AG09309 (cell line): ENCODE measurements around the gene DNTT.
"Not testable (repeated sequence)": the region's sequence is repeated elsewhere in the genome, so short reads cannot be mapped to it uniquely, and the experiment has no call there.

ENCODE experiments used
- DNase-seq: peaks from one replicate; pipeline ENCODE4 v3.0.0-alpha.2; 2010; ENCODE audit warnings: low read depth
- H3K4me3 ChIP-seq: 2 replicates; pipeline ENCODE4 v1.5.1; 2011; ENCODE audit warnings: mild to moderate bottlenecking, low read depth, low read length, moderate library complexity; ENCODE audit not compliant: control insufficient read depth
- TF ChIP-seq, protein P1 (sequence below): IDR thresholded peaks from 2 replicates; pipeline ENCODE4 v1.5.1; 2011; ENCODE audit warnings: mild to moderate bottlenecking, low read depth, low read length, inconsistent platforms; ENCODE audit not compliant: insufficient read depth, control insufficient read depth; ENCODE audit errors: missing control alignments

DNTT gene

GRCh38 chr10:96299383-96299782, 4.9 kb upstream of the DNTT start:
- TF ChIP-seq, protein P1, sequence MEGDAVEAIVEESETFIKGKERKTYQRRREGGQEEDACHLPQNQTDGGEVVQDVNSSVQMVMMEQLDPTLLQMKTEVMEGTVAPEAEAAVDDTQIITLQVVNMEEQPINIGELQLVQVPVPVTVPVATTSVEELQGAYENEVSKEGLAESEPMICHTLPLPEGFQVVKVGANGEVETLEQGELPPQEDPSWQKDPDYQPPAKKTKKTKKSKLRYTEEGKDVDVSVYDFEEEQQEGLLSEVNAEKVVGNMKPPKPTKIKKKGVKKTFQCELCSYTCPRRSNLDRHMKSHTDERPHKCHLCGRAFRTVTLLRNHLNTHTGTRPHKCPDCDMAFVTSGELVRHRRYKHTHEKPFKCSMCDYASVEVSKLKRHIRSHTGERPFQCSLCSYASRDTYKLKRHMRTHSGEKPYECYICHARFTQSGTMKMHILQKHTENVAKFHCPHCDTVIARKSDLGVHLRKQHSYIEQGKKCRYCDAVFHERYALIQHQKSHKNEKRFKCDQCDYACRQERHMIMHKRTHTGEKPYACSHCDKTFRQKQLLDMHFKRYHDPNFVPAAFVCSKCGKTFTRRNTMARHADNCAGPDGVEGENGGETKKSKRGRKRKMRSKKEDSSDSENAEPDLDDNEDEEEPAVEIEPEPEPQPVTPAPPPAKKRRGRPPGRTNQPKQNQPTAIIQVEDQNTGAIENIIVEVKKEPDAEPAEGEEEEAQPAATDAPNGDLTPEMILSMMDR = no peak
- no peak for DNase-seq
- no peak overlapping the region for H3K4me3 ChIP-seq

DNA sequence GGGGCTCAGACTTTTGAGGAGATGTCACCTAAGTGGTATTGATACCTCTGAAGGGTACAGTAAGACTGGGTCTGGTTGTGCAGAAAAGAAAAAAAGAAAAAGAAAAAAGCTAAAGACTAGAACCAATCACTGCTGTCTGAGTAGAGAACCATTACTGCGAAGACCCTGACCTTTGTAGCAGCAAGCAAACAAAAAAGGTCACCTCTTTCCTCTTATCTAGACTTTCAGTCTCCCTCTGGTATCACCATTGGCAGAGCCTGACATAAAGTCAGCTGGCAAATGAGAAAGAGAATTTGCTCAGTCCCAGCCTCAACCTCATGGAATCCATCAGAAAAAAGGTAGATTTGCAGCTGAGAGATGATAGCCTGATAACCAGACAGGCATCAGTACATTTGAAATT, 2.6 kb upstream of the DNTT start:
- H3K4me3 ChIP-seq = no peak overlapping the region
- DNase-seq = no peak
- TF ChIP-seq, protein P1 = no peak

DNA sequence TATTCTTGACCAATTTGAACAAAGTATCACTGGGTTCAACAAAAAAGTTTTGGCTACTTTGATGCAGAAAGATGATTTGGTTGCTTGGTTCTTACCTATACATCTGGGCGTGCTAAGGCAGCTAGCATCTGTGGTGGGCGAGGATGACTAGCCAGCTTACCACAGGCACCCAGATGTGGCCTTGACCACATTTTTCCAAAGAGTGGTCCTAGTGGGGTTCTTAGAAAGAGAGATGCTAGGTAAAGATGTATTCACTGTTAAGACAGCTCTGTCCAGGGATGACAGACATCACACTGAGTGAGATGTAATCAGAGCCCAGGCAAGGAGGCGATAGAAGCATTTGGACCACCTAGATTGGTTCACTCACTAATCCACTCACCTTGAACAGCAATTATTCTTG, 785 bp downstream of the DNTT start:
- no peak overlapping the region for H3K4me3 ChIP-seq
- no peak for DNase-seq
- TF ChIP-seq, protein P1 = no peak

DNA sequence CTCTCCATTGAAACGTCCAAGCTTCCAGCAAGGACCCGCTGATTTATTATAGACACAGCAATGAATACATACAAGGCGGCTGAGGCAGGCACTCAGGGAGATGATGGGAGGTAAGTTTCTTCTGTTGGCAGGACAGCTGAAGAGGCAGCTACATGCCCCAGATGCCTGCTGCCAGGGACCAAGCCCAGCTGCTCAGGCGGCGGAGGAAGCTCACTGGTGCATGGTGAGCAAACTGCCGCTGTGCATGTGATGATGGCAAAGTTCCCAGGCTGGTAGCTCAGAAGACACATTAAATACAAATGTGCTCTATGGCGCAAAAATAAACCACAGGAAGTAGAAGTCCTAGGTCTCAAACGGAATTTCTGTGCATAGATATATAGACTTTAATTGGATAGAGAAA, 2.3 kb downstream of the DNTT start:
- no peak overlapping the region for H3K4me3 ChIP-seq
- DNase-seq = no peak
- TF ChIP-seq, protein P1 = no peak

- H3K4me3 ChIP-seq = not testable (repeated sequence)
Measured at GRCh38 chr10:96308854-96309253, 4.6 kb downstream of the DNTT start.

GRCh38 chr10:96309628-96310320, 5.5 kb downstream of the DNTT start:
- TF ChIP-seq, protein P1 = no peak
- no peak for DNase-seq
- H3K4me3 ChIP-seq = no peak overlapping the region

More at GRCh38 chr10:96308854-96309253, 4.6 kb downstream of the DNTT start:
- not testable (repeated sequence) for DNase-seq

DNA sequence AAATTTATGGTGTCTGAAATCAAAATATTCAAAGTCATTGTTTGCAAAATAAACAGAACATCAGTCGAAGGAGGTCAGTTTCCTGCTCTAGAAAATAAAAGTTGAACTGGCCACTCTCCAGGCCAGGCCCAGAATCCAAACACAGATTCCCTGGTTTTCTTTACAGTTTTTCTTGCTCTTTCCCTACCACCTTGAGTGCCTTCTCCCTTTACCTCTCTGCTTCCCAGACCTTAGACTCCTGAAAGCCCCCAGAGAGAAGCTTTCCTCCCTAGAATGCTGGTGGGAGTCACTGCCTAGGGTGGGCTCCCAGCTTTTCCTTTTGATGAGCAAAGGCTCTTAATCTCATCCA, 6.1 kb downstream of the DNTT start:
- DNase-seq = no peak
- H3K4me3 ChIP-seq = no peak overlapping the region
- TF ChIP-seq, protein P1 = no peak
